ENCODE results near the gene SCRT2. TPM values are rescaled to one million over a fixed set of nuclear protein-coding genes. Genes with fewer than 3 reads are reported as not detected.

Gene SCRT2
- total RNA-seq, 1 experiment from 2014 or later: 0.20 TPM

GRCh38 chr20:626579-626978, 49.0 kb downstream of the SCRT2 start:
- H3K36me3 Mint-ChIP-seq: no peaks in the 10 kb centered on the region
- ATAC-seq: no peak
- H3K9me3 Mint-ChIP-seq: no peaks in the 10 kb centered on the region
- H3K27ac Mint-ChIP-seq: no peak overlapping the region
- TF ChIP-seq ARID4B (CRISPR knock-in tag; IDR thresholded peaks at IDR 0.05; ENCODE audit: borderline replicate concordance) (no peak), RELA (CRISPR knock-in tag; IDR thresholded peaks at IDR 0.05; ENCODE audit: borderline replicate concordance) (no peak), E2F5 (CRISPR knock-in tag; IDR thresholded peaks at IDR 0.05) (no peak), KAT7 (CRISPR knock-in tag; IDR thresholded peaks at IDR 0.05; ENCODE audit: borderline replicate concordance) (no peak), CREB1 (CRISPR knock-in tag; IDR thresholded peaks at IDR 0.05) (no peak)
- H3K27me3 Mint-ChIP-seq (ENCODE audit: low read depth): no peaks in the 10 kb centered on the region; the same call in none of the 2 replicates
- H3K4me1 Mint-ChIP-seq: peaks cover 8% of the 10 kb centered on the region
- ChIA-PET CTCF (interaction anchor here (1.2 kb wide), 1 partner anchor 9 kb away, joined by 3 read pairs; no protein-coding TSS in a partner anchor), POLR2A (interaction anchor here (0.5 kb wide), 1 partner anchor 101 kb away, joined by 3 read pairs; no protein-coding TSS in a partner anchor)
- H3K4me3 Mint-ChIP-seq: no peak overlapping the region
- no peak for DNase-seq (ENCODE audit: low spot score)

DNA sequence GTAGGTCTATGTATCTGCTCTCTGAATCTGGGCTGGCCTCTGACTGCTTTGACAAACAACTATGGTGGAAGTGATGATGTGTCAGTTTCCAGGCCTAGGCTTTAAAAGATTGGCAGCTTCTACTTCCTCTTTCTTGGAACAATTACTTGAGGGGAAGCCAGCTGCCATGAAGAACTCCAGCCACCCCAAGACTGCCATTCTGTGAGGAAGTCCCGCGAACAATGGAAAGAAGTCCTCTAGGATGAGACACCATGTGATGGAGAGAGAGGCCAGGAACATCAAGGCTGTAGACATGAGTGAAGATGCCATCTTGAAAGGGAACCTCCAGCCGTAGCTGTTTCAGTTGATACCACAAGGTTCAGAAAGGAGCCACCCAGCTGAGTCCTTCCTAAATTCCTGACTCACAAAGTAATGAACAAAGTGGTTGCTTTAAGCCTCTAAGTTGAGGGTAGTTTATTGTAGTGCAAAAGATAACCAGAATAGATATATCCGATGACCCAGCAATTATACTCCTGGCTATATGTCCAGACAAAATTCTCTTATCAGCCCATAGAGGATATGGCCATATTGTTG, 50.2 kb downstream of the SCRT2 start:
- H3K27me3 Mint-ChIP-seq (ENCODE audit: low read depth): no peaks in the 10 kb centered on the region; the same call in none of the 2 replicates
- H3K9me3 Mint-ChIP-seq: no peaks in the 10 kb centered on the region
- no peak overlapping the region for H3K27ac Mint-ChIP-seq
- ATAC-seq: no peak
- CTCF ChIA-PET: interaction anchor here (1.2 to 1.5 kb wide), 2 partner anchors 8 to 48 kb away, joined by 3 read pairs; no protein-coding TSS in a partner anchor
- DNase-seq (ENCODE audit: low spot score): no peak
- POLR2A ChIA-PET: no interaction called here
- no peak overlapping the region for H3K4me3 Mint-ChIP-seq
- H3K4me1 Mint-ChIP-seq: peaks cover 13% of the 10 kb centered on the region
- no peaks in the 10 kb centered on the region for H3K36me3 Mint-ChIP-seq
- TF ChIP-seq IRF1 (CRISPR knock-in tag; IDR thresholded peaks at IDR 0.05) (no peak), EMX1 (CRISPR knock-in tag; IDR thresholded peaks at IDR 0.05) (no peak), KAT7 (CRISPR knock-in tag; IDR thresholded peaks at IDR 0.05; ENCODE audit: borderline replicate concordance) (no peak), AFF4 (CRISPR knock-in tag; IDR thresholded peaks at IDR 0.05; ENCODE audit: borderline replicate concordance) (no peak), E2F5 (CRISPR knock-in tag; IDR thresholded peaks at IDR 0.05) (no peak), SOX15 (CRISPR knock-in tag; IDR thresholded peaks at IDR 0.05) (no peak), ZMAT4 (CRISPR knock-in tag; IDR thresholded peaks at IDR 0.05) (no peak), ZNF121 (CRISPR knock-in tag; IDR thresholded peaks at IDR 0.05) (no peak), ARID4B (CRISPR knock-in tag; IDR thresholded peaks at IDR 0.05; ENCODE audit: borderline replicate concordance) (no peak)
- TF ChIP-seq, protein P1, sequence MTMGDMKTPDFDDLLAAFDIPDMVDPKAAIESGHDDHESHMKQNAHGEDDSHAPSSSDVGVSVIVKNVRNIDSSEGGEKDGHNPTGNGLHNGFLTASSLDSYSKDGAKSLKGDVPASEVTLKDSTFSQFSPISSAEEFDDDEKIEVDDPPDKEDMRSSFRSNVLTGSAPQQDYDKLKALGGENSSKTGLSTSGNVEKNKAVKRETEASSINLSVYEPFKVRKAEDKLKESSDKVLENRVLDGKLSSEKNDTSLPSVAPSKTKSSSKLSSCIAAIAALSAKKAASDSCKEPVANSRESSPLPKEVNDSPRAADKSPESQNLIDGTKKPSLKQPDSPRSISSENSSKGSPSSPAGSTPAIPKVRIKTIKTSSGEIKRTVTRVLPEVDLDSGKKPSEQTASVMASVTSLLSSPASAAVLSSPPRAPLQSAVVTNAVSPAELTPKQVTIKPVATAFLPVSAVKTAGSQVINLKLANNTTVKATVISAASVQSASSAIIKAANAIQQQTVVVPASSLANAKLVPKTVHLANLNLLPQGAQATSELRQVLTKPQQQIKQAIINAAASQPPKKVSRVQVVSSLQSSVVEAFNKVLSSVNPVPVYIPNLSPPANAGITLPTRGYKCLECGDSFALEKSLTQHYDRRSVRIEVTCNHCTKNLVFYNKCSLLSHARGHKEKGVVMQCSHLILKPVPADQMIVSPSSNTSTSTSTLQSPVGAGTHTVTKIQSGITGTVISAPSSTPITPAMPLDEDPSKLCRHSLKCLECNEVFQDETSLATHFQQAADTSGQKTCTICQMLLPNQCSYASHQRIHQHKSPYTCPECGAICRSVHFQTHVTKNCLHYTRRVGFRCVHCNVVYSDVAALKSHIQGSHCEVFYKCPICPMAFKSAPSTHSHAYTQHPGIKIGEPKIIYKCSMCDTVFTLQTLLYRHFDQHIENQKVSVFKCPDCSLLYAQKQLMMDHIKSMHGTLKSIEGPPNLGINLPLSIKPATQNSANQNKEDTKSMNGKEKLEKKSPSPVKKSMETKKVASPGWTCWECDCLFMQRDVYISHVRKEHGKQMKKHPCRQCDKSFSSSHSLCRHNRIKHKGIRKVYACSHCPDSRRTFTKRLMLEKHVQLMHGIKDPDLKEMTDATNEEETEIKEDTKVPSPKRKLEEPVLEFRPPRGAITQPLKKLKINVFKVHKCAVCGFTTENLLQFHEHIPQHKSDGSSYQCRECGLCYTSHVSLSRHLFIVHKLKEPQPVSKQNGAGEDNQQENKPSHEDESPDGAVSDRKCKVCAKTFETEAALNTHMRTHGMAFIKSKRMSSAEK (CRISPR knock-in tag; IDR thresholded peaks at IDR 0.05; ENCODE audit: borderline replicate concordance): no peak
